Right atrium auricular region (tissue), 2 donors: Measurements from ENCODE around the gene TRAPPC10. TPM values are rescaled to one million over a fixed set of nuclear protein-coding genes. Genes with fewer than 3 reads are reported as not detected.

ENCODE experiments used
- DNase-seq: peaks from one replicate; pipeline ENCODE4 v3.0.0-alpha.2; 2019; ENCODE audit warnings: low spot score
- H3K27ac ChIP-seq, 2 donors: fragments of 200-600 bp; sonication (generic); 1 replicate in 1 of 2; 2 replicates in 1 of 2; pipeline ENCODE4 v1.5.1; 2016 to 2019
- H3K27me3 ChIP-seq, 2 donors: fragments of 200-600 bp; sonication (generic); one replicate each; pipeline versions ENCODE4 v1.5.1 to v1.6.0; 2017 to 2019
- H3K36me3 ChIP-seq: fragments of 200-600 bp; sonication (generic); one replicate; pipeline ENCODE4 v1.5.1; 2016
- H3K4me1 ChIP-seq, 2 donors: fragments of 200-600 bp; sonication (generic); one replicate each; pipeline versions ENCODE4 v1.5.1 to v1.6.0; 2017 to 2019
- H3K4me3 ChIP-seq, 2 donors: fragments of 200-600 bp; sonication (generic); 1 replicate in 1 of 2; 2 replicates in 1 of 2; pipeline ENCODE4 v1.5.1; 2017 to 2019; ENCODE audit warnings: mild to moderate bottlenecking in 1 of 2, moderate library complexity in 1 of 2
- H3K9me3 ChIP-seq, 2 donors: fragments of 200-600 bp; sonication (generic); one replicate each; pipeline ENCODE4 v1.5.1; 2019
- total RNA-seq, 2 donors: library from RNA; depleted of rRNA; stranded (reverse); fragments of >200 nt; gene quantifications; one replicate each; pipeline ENCODE4 v1.1.0, GENCODE V29; 2016
- TF ChIP-seq, protein P1 (sequence below), 2 donors: fragments of 200-600 bp; sonication (generic); IDR thresholded peaks; one replicate each; pipeline ENCODE4 v1.5.1; 2019; ENCODE audit warnings: antibody characterized with exemption in 2 of 2

The TRAPPC10 gene
- total RNA-seq, 2 donors from 2014 or later: 18.2 to 19.7 TPM

DNA sequence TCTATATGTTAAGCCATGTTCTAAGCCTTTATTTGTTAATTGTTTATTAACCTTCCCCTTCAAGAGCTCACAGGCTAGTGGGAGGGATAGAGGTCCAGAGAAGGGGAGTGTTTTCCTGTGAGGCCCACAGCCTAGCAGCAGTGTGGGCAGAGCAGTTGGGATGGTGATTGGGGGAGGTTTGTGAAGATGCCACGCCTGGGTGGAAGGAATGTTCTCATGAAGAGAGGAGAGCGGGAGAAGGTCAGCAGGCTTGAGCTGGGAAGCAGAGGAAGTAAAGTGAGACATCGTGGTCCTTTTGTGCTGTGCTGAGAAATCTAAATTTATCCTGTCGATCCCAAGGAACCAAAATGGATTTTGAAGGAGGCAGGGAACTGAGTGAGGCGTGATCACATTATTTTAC is 42.6 kb downstream of the TRAPPC10 start:
- H3K4me1 ChIP-seq: peaks cover 0 to 31% of the 10 kb centered on the region in 2 donors

DNA sequence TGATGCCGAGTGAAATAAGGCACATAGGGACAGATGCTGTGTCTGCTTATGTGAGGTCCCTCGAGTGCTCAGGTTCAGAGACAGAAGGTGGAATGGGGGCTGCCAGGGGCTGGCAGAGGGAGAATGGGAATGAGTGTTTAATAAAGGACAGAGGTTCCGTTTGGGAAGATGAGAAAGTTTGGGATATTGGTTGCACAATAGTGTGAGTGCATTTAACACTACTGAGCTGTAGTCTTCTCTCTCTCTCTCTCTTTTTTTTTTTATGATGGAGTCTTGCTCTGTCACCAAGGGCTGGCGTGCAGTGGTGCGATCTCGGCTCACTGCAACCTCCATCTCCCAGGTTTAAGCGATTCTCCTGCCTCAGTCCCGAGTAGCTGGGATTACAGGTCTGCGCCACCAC is 44.9 kb downstream of the TRAPPC10 start:
- Histone ChIP-seq H3K36me3 (peaks cover 32% of the 10 kb centered on the region), H3K27ac (no peak overlapping the region), H3K9me3 (no peaks in the 10 kb centered on the region), H3K4me1 (peaks cover 0 to 10% of the 10 kb centered on the region in 2 donors), H3K4me3 (no peak overlapping the region), H3K27me3 (no peaks in the 10 kb centered on the region)
- TF ChIP-seq, protein P1, sequence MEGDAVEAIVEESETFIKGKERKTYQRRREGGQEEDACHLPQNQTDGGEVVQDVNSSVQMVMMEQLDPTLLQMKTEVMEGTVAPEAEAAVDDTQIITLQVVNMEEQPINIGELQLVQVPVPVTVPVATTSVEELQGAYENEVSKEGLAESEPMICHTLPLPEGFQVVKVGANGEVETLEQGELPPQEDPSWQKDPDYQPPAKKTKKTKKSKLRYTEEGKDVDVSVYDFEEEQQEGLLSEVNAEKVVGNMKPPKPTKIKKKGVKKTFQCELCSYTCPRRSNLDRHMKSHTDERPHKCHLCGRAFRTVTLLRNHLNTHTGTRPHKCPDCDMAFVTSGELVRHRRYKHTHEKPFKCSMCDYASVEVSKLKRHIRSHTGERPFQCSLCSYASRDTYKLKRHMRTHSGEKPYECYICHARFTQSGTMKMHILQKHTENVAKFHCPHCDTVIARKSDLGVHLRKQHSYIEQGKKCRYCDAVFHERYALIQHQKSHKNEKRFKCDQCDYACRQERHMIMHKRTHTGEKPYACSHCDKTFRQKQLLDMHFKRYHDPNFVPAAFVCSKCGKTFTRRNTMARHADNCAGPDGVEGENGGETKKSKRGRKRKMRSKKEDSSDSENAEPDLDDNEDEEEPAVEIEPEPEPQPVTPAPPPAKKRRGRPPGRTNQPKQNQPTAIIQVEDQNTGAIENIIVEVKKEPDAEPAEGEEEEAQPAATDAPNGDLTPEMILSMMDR (IDR thresholded peaks at IDR 0.05): no peak
- no peak for DNase-seq

More for the DNA sequence above, 42.6 kb downstream of the TRAPPC10 start:
- no peaks in the 10 kb centered on the region for H3K27me3 ChIP-seq
- TF ChIP-seq, protein P1 (IDR thresholded peaks at IDR 0.05): no peak
- peak overlapping the region; percentile 1 to 3 for H3K27ac ChIP-seq
- H3K36me3 ChIP-seq: peaks cover 17% of the 10 kb centered on the region
- DNase-seq: no peak
- no peaks in the 10 kb centered on the region for H3K9me3 ChIP-seq
- H3K4me3 ChIP-seq: no peak overlapping the region

DNA sequence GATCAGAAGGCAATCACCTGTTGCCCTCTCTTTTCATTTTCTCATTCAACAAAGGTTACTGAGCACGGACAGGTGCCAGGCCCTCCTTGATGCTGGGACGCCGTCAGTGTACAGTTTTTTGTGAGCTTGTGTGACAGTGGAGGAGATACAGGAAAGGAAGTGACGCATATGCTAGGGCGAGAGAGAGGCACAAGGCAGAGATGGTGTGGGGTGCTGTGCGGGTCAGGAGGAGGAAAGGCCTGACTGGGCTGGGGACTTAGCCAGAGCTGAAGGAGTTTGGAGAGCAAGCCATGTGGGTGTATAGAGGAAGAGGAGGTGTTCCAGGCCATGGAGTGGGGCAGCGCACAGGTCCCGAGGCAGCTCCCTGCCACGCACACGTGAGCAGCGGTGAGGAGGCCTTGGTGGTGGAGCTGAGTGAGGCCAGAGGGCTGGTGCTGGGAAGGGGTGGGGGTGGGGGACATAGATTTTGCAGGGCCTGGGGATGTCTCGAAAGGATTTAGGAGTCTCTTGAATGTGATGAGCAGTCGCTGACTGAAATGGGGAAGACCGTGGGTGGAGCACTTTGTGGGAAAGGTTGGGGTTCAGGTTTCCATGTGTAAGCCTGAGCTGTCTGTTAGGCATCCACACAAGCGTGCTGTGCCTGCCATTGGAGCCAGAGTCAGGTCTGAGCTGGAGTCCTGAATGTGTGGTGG is 46.0 kb downstream of the TRAPPC10 start:
- Histone ChIP-seq H3K9me3 (no peaks in the 10 kb centered on the region), H3K27ac (no peak overlapping the region), H3K4me1 (no peaks in the 10 kb centered on the region), H3K4me3 (no peak overlapping the region), H3K36me3 (peaks cover 35% of the 10 kb centered on the region), H3K27me3 (no peaks in the 10 kb centered on the region)
- DNase-seq: no peak
- TF ChIP-seq, protein P1 (IDR thresholded peaks at IDR 0.05): no peak

DNA sequence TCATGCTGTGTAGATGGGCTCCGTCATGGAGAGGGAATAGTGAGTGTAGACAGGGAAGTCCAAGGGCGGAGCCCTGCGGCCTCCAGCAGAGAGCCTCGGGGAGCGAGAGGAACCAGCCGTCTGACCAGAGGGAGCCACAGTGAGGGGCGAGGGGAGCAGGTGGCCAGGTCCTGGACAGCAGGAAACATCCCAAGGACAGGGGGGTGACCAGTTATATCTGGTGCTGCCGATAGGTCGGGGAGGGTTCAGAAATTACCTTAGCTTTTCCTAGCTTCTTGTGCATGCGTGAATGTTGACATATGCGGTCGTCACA is 46.5 kb downstream of the TRAPPC10 start:
- Histone ChIP-seq H3K9me3 (no peaks in the 10 kb centered on the region), H3K36me3 (peaks cover 40% of the 10 kb centered on the region), H3K27ac (no peak overlapping the region)

DNA sequence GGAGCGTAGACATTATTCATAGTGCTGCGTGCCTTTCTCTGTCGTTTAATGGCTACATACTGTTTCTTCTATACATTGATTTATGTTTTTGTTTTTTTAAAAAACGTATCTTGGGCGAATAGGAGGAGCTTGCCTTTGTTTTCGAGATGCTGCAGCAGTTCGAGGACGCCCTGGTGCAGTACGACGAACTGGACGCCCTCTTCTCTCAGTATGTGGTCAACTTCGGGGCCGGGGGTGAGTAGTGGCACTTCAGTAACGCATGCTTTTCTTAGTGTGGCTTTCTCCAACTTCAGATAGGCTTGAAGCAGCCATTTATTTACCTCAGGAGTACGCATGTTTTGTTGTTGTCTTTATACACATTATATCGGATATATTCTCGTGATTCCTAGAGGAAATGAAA is 46.9 kb downstream of the TRAPPC10 start:
- Histone ChIP-seq H3K4me1 (no peaks in the 10 kb centered on the region), H3K27ac (no peak overlapping the region), H3K36me3 (peaks cover 44% of the 10 kb centered on the region), H3K4me3 (no peak overlapping the region), H3K27me3 (no peaks in the 10 kb centered on the region), H3K9me3 (no peaks in the 10 kb centered on the region)
- no peak for DNase-seq
- TF ChIP-seq, protein P1 (IDR thresholded peaks at IDR 0.05): no peak

More for the DNA sequence above, 46.5 kb downstream of the TRAPPC10 start:
- Histone ChIP-seq H3K27me3 (no peaks in the 10 kb centered on the region), H3K4me3 (no peak overlapping the region), H3K4me1 (no peaks in the 10 kb centered on the region)
- TF ChIP-seq, protein P1 (IDR thresholded peaks at IDR 0.05): no peak
- DNase-seq: no peak

DNA sequence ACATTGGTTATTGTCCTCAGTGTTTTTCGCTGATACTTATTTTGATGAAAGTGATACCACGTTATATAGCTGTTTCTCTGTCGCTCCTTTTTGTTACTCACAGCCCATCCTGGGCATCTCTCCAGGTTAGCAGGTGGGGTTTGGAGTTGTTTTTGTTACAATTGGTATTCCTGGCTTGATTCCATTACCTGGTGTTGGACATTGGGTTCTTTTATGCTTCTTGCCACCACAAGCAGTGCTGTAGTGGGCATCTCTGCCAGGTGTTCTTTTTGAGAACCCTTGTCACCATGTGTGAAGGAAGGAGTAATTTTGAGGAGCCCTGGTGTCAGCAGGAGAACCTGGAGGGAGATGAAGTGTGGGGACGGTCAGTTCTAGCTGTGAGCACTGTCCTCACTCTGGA is 47.6 kb downstream of the TRAPPC10 start:
- Histone ChIP-seq H3K4me3 (no peak overlapping the region), H3K9me3 (no peaks in the 10 kb centered on the region), H3K27ac (no peak overlapping the region), H3K27me3 (no peaks in the 10 kb centered on the region), H3K4me1 (no peaks in the 10 kb centered on the region), H3K36me3 (peaks cover 49% of the 10 kb centered on the region)
- no peak for DNase-seq
- TF ChIP-seq, protein P1 (IDR thresholded peaks at IDR 0.05): no peak
